ENCODE measurements around the gene ZNF362. TPM values are rescaled to one million over a fixed set of nuclear protein-coding genes. Genes with fewer than 3 reads are reported as not detected.

Gene ZNF362
- polyA plus RNA-seq, 1 of the 3 experiments (the other 2 are of a cell fraction) = 17.1 TPM

DNA sequence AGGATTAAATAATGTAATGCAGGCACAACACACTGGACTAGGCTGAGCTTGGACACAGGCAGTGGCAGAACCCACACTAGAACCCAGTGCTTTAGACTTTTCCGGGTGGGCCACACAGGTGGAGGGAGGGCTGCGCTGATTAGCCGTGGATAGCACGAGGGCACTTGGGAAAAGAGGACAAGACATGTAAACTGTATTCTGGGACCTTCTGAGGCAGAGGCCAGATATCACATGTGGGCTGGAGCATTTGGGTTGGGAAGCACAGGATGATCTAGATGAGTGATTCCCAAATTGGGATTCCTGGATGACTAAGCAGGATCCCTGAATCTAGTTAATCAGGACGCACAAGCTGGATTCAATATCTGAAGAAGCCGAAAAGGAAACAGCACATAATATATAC, 84.9 kb downstream of the ZNF362 start:
- peaks cover 100% of the 10 kb centered on the region for H3K79me2 ChIP-seq (ENCODE audit: insufficient read depth)
- H3K27ac ChIP-seq (ENCODE audit: low read depth in 2 of 2, low read length in 1 of 2) = peak overlapping the region; percentile 1 to 47; a peak in 2 of 4 replicates
- H3K36me3 ChIP-seq (replicated peaks in 1 of 2; ENCODE audit: control insufficient read depth in 1 of 2, insufficient read depth in 2 of 2, low read length in 1 of 2) = peaks cover 52 to 55% of the 10 kb centered on the region in 2 experiments
- no peaks in the 10 kb centered on the region for H3K9me2 ChIP-seq
- H3K4me3 ChIP-seq (ENCODE audit: low read depth in 2 of 2, low read length in 1 of 2) = no peak overlapping the region
- H3K4me1 ChIP-seq (ENCODE audit: control insufficient read depth in 1 of 2, insufficient read depth in 2 of 2, low read depth in 1 of 2, low read length in 1 of 2) = peaks cover 57 to 95% of the 10 kb centered on the region in 2 experiments
- DNase-seq = no peak
- TF ChIP-seq, protein P1, sequence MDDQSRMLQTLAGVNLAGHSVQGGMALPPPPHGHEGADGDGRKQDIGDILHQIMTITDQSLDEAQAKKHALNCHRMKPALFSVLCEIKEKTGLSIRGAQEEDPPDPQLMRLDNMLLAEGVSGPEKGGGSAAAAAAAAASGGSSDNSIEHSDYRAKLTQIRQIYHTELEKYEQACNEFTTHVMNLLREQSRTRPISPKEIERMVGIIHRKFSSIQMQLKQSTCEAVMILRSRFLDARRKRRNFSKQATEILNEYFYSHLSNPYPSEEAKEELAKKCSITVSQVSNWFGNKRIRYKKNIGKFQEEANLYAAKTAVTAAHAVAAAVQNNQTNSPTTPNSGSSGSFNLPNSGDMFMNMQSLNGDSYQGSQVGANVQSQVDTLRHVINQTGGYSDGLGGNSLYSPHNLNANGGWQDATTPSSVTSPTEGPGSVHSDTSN (IDR thresholded peaks at IDR 0.05) = no peak
- TF ChIP-seq RXRA (IDR thresholded peaks at IDR 0.05; ENCODE audit: borderline replicate concordance, low read depth) = no peak
- TF ChIP-seq MEF2A (IDR thresholded peaks at IDR 0.05; ENCODE audit: borderline replicate concordance, low read depth) = no peak
- TF ChIP-seq FOXJ3 (CRISPR knock-in tag; IDR thresholded peaks at IDR 0.05) = no peak
- TF ChIP-seq, protein P2, sequence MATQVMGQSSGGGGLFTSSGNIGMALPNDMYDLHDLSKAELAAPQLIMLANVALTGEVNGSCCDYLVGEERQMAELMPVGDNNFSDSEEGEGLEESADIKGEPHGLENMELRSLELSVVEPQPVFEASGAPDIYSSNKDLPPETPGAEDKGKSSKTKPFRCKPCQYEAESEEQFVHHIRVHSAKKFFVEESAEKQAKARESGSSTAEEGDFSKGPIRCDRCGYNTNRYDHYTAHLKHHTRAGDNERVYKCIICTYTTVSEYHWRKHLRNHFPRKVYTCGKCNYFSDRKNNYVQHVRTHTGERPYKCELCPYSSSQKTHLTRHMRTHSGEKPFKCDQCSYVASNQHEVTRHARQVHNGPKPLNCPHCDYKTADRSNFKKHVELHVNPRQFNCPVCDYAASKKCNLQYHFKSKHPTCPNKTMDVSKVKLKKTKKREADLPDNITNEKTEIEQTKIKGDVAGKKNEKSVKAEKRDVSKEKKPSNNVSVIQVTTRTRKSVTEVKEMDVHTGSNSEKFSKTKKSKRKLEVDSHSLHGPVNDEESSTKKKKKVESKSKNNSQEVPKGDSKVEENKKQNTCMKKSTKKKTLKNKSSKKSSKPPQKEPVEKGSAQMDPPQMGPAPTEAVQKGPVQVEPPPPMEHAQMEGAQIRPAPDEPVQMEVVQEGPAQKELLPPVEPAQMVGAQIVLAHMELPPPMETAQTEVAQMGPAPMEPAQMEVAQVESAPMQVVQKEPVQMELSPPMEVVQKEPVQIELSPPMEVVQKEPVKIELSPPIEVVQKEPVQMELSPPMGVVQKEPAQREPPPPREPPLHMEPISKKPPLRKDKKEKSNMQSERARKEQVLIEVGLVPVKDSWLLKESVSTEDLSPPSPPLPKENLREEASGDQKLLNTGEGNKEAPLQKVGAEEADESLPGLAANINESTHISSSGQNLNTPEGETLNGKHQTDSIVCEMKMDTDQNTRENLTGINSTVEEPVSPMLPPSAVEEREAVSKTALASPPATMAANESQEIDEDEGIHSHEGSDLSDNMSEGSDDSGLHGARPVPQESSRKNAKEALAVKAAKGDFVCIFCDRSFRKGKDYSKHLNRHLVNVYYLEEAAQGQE (IDR thresholded peaks at IDR 0.05; ENCODE audit: low read depth, low read length) = no peak
- TF ChIP-seq, protein P3, sequence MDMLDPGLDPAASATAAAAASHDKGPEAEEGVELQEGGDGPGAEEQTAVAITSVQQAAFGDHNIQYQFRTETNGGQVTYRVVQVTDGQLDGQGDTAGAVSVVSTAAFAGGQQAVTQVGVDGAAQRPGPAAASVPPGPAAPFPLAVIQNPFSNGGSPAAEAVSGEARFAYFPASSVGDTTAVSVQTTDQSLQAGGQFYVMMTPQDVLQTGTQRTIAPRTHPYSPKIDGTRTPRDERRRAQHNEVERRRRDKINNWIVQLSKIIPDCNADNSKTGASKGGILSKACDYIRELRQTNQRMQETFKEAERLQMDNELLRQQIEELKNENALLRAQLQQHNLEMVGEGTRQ (IDR thresholded peaks at IDR 0.05; ENCODE audit: borderline replicate concordance, low read depth, low read length) = no peak
- TF ChIP-seq RFX5 (IDR thresholded peaks at IDR 0.05; ENCODE audit: low read length) = no peak
- no peak for TF ChIP-seq EZH2phosphoT487 (IDR thresholded peaks at IDR 0.05; ENCODE audit: borderline replicate concordance, low read depth)
- no peak for TF ChIP-seq CHD2 (IDR thresholded peaks at IDR 0.05; ENCODE audit: low read length, partially characterized antibody)
- no peak for TF ChIP-seq SIN3A (IDR thresholded peaks at IDR 0.05; ENCODE audit: borderline replicate concordance, low read depth, low read length)
- TF ChIP-seq TCF12 (IDR thresholded peaks at IDR 0.05) = no peak
- TF ChIP-seq MXI1 (IDR thresholded peaks at IDR 0.05; ENCODE audit: low read depth, low read length) = no peak
- no peak for TF ChIP-seq ELF1 (IDR thresholded peaks at IDR 0.05)
- no peak for TF ChIP-seq FOXM1 (IDR thresholded peaks at IDR 0.05; ENCODE audit: low read depth)
- no peak for TF ChIP-seq FOSL2 (IDR thresholded peaks at IDR 0.05; ENCODE audit: borderline replicate concordance, low read depth)
- no peak for TF ChIP-seq NFIC (IDR thresholded peaks at IDR 0.05; ENCODE audit: borderline replicate concordance)
- no peak for TF ChIP-seq GATA2 (CRISPR knock-in tag; IDR thresholded peaks at IDR 0.05)
- TF ChIP-seq JUND (IDR thresholded peaks at IDR 0.05) = no peak
- no peak overlapping the region for H2AFZ ChIP-seq (ENCODE audit: low read depth)
- H3K27me3 ChIP-seq (ENCODE audit: insufficient read depth) = no peaks in the 10 kb centered on the region
- no peaks in the 10 kb centered on the region for H3K9me3 ChIP-seq
- WGBS (ENCODE audit: low lambda C conversion rate) = 87% methylated on average over 6 of the region's 6 CpGs
- peak overlapping the region; percentile 71; the same call in 1 of the 2 replicates for H3K4me2 ChIP-seq
- POLR2A ChIA-PET = no interaction called here
- H4K20me1 ChIP-seq (ENCODE audit: insufficient read depth) = peaks cover 89% of the 10 kb centered on the region
- H3F3A ChIP-seq (replicated peaks; ENCODE audit: insufficient read depth) = peaks cover 51% of the 10 kb centered on the region
- CTCF ChIA-PET = interaction anchor here (1.0 kb wide), 1 partner anchor 115 kb away, joined by 3 read pairs; no protein-coding TSS in a partner anchor
- no peak overlapping the region for H3K9ac ChIP-seq

Measured in SK-N-SH (cell line).